Activated effector memory CD4-positive, alpha-beta T cell treated with Interleukin-2 at 50 U/mL for 16 hours (primary cell): ENCODE measurements around the gene MFN2.

Source experiments
- DNase-seq: peaks from one replicate; pipeline ENCODE4 v3.0.0-alpha.2; 2020

The MFN2 gene

DNA sequence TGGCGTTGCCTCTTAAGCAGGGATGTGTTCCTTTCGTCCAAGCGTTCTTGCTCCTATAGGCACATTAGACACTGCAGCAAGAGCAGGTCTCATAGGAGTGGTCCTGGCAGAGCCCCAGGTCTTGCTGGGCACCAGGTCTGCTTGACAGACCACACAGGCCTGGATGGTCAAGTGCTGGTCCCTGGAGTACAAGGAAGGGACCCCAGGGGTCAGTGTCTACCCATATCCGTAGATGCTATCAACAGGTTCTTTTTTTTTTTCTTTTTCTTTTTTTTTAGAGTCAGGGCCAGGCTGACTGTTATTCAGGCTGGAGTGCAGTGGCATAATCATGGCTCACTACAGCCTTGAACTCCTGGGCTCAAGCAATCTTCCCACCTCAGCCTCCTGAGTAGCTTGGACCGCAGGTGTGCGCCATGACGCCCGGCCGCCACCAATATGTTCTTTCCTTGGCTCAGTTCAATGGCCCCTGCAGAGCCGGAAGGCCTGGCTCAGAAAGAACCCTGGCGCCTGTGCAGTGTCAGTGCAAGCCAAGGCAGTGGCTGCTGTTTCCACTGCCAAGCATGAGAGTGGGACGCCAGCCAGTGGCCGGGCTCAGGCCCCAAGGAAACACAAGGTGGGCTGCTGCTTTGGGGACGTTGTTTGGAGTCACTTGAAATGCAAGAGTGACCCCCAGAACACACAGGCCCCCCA is 72.9 kb downstream of the MFN2 start:
- DNase-seq, result no peak

DNA sequence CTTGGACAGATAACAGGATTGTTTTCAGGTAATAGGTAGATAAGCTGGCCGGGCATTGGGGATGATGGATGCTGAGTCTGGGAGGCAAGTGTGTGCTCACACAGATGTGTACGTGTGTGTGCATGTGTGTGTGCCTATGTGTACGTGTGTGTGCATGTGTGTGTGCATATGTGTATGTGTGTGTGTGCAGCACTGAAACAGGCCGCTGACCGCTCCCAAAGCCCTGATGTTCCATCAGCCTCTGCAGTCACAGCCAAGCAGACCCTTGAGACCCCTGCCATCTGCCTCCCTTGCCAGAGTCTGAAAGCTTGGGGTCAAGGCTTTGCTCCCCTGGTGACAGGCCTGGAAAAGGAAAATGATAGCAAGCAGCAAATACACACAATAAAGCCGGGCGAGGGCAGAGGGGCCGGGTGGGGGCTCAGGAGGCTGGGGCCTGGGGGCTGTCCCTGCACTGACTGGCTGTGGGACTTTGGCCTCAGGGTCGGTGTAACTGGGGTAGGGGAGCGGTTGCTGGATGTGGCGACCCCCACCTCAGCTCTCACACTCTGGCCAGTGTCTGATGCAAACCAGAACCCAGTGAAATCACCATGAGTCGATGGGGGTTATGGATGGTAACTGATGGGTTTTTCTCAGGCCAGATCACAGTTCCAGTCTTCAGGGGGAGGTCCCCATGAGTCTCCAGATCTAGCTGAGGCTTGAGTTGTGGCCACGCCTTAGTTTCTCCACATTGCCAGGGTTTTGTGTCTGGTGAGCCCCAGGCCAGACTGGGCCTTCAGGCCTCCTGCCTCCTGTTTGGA is 73.7 kb downstream of the MFN2 start:
- DNase-seq, result no peak

DNA sequence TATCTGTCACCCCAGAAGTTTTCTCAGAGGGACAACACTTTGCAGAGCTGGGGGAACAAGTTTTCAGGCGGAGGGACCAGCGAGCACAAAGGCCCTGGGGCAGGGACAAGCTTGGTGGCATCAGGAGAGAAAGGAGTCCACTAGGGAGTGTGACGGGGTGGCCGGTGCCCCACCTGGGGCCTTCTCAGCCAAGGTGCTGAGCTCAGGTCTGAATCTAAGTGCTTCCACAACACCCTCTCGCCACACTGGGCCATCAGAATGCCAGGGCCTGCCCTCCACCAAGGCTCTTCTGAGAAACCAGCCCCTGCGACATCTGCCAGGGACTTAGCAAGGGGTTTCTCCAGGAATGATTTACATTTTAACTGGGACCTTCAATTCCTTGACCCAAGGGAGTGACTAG is 75.0 kb downstream of the MFN2 start:
- no peak for DNase-seq

DNA sequence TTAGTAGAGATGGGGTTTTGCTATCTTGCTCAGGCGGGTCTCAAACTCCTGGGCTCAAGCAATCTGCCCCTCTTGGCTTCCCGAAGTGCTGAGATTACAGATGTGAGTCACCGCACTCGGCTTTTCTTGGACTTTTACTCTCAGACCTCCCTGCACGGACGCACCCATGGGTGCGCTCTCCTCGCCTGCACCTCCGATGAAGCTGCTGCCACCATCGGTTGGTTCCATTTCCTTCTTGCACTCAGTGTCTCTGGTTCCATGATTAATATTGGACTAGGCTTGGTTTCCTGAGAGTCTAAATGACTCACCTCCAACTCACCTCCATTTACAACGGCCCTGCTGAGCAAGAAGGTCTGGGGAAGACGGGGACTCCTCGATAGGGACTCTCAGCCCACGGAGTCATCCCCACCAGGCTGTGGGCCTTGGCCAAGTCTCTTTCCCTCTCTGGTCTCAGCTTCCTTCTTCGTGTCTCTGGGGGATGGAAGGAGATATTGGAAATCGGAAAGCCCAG is 76.1 kb downstream of the MFN2 start:
- DNase-seq, result no peak

DNA sequence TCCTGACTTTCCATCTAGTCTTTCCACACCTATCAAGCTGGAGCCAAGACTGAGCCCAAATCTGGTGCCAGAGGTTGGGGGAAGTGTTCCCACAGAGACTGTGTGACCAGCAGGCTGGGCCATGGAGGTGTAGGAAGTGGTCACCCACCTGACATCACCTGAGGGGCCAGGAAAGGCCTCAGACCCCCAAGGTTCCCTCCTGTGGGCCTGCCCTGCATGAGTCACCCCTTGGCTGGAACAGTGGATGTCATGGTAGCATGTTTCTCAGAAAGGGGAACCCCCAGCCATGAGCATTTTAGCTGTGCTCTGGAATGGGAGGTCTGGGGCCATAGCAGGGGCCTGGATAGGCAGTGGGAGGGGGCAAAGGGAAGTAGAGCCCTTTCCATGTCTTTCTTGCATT is 77.1 kb downstream of the MFN2 start:
- DNase-seq, result no peak

DNA sequence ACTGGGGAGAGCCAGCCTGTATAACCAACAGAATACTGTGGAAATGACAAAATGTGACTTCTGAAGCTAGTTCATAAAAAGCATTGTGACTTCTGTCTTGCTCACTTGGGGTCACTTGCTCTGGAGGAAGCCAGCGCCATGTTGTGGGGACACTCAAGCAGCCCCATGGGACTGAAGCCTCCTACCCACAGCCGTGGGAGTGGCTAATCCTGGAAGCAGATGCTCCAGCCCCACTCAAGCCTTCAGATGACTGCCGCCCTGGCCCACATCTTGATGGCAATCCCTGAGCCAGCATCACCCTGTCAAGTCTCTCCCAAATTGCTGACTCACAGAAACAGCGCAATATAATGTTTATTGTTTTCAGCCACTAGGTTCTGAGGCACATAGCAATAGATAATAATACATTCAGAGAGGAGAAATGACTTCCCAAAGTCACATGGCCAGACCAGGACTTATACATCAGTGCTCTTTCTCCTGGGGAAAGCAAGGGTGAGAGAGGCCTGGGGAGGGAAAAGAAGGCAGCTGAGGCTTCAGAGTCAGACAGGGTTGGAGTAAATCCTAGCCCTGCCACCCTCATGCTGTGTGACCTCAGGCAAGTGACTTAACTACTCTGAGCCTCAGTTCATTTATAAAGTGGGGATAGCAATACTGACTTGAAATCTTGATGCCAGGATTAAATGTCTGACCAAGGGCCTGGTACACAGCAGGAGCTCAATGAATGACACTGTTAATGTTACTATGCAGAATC is 77.9 kb downstream of the MFN2 start:
- no peak for DNase-seq

DNA sequence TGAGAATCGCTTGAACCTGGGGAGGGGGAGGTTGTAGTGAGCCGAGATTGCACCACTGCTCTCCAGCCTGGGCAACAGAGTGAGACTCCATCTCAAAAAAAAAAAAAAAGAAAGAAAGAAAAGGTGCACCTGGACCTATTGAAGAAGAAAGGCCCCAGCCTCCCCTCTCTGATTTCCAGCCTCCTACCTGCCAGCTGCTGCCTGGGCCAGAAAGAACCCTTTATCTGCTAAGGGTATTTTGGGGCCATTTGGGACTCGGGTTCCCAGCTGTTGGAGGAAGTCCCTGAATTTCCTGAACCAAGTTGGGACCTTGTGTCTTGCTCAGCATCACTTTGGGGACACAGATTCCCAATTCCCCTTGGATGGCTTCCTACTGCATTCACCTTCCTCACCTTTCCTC is 79.0 kb downstream of the MFN2 start:
- no peak for DNase-seq

DNA sequence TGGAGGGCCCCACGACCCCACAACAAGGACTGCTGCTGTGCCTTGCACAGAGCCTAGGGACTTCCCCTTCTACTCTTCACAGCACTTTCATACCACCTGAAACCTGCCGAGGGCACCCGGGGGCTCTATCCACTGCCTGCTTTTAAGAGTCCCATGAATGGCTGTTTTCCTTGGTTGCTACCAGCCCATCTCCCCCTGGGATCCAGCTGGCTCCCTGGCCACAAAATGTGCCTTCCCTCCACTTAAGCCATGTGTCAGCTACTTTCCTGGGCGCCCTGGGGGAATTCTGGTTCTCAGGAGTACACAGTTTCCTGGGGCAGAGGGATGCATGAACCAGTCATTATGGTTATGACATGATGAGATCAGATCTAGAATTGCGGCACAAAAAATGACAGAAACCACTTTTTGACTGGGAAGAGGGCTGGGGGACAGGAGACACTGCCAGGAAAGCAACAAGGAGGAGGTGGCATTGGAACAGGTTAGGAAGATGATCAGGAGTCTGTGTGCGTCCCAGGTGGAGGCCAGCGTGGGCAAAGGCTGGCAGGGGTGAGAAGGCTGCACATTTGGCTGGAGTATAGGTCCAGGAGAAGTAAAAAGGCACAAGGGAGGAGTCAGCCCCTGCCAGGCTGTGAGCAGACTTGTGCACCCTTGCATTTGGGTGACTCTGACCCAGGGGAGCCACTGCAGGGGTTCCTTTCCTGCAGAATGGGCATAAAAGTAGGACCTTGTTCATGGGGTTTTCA is 79.6 kb downstream of the MFN2 start:
- no peak for DNase-seq

DNA sequence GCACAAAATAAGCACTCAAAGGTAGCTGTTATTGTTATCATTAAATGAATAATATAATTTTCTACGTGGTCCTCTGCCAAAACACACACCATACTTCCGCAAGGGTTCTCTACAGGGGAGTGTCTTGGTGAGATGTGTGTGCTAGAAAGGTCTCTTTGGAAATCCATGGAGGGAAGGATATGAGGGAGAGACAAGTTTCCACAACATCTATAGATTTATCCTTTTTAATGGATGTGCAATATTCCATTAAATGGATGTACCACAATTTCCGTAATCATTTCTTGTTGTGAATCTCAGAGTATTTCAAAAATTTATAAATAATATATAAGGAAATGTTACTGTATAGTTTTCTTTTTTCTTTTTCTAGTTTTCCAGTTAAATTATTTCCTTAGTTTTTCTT is 80.3 kb downstream of the MFN2 start:
- no peak for DNase-seq
